MM.1S (cell line): ENCODE results near the gene TOX3.

ENCODE experiments used
- EZH2 ChIP-seq: fragments of 300-600 bp; sonication (generic); optimal IDR thresholded peaks from 2 replicates; pipeline ENCODE3; 2017; ENCODE audit warnings: low read depth, mild to moderate bottlenecking, antibody characterized with exemption, low read length, mixed read lengths
- EZH2phosphoT487 ChIP-seq: fragments of 300-600 bp; sonication (generic); IDR thresholded peaks from 2 replicates; pipeline ENCODE4 v1.6.1; 2018; ENCODE audit warnings: antibody characterized with exemption, low read length
- TF ChIP-seq, protein P1 (sequence below): fragments of 300-600 bp; sonication (generic); IDR thresholded peaks from 2 replicates; pipeline ENCODE4 v1.5.1; 2016; ENCODE audit warnings: antibody characterized with exemption, low read length, mixed read lengths

DNA sequence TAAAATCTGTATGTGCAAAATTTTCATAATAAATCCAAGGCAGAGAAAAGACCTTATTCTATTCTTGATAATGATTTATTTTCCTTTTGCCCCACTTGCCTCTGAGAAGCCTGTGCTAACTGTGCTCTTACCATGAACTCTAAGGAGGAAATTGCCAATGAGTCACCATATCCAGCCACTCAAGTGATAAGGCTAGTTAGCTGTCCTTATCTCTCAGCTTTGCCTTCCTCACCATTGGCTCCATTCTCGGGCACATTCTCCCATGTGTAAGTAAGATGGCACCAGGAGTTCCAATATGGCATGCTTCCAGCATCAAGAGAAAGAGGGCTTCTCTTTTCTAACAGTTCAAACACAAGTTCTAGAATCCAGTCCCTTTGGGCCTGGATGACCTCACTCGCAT is 142.4 kb downstream of the TOX3 start:
- TF ChIP-seq, protein P1, sequence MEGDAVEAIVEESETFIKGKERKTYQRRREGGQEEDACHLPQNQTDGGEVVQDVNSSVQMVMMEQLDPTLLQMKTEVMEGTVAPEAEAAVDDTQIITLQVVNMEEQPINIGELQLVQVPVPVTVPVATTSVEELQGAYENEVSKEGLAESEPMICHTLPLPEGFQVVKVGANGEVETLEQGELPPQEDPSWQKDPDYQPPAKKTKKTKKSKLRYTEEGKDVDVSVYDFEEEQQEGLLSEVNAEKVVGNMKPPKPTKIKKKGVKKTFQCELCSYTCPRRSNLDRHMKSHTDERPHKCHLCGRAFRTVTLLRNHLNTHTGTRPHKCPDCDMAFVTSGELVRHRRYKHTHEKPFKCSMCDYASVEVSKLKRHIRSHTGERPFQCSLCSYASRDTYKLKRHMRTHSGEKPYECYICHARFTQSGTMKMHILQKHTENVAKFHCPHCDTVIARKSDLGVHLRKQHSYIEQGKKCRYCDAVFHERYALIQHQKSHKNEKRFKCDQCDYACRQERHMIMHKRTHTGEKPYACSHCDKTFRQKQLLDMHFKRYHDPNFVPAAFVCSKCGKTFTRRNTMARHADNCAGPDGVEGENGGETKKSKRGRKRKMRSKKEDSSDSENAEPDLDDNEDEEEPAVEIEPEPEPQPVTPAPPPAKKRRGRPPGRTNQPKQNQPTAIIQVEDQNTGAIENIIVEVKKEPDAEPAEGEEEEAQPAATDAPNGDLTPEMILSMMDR: no peak
- TF ChIP-seq EZH2phosphoT487: no peak
- TF ChIP-seq EZH2: no peak
